C4-2B (cell line): ENCODE data around the gene PCDH9.

ENCODE experiments used
- CTCF ChIP-seq: fragments of 450-650 bp; conservative IDR thresholded peaks from 2 replicates; pipeline ENCODE4 v1.5.1; 2017; ENCODE audit warnings: mild to moderate bottlenecking
- ZFX ChIP-seq: fragments of 450-650 bp; IDR thresholded peaks from 2 replicates; pipeline ENCODE4 v1.6.1; 2017

- TF ChIP-seq CTCF, result no peak
- no peak for TF ChIP-seq ZFX
Measured at GRCh38 chr13:66586489-66586888, 643.6 kb downstream of the PCDH9 start.
